ENCODE measurements around the gene COG3. TPM values are rescaled to one million over a fixed set of nuclear protein-coding genes. Genes with fewer than 3 reads are reported as not detected.

The COG3 gene
- total and polyA plus RNA-seq, 2 of the 13 experiments (the other 11 are each of a cell fraction or from before 2014, with no cell fraction given) = 37.8 to 47.5 TPM

GRCh38 chr13:45437947-45438346, 26.8 kb upstream of the COG3 start:
- WGBS (ENCODE audit: low lambda C conversion rate) = 84% methylated on average over 4 of the region's 4 CpGs
- no peak for ATAC-seq
- intact Hi-C loops (cut with micrococcal nuclease; ENCODE audit: unreplicated experiment) = no loop called here
- BruUV-seq (replicated peaks) = no TSS peak
- Histone ChIP-seq H3K9ac (ENCODE audit: insufficient read depth, low read depth, low read length) (no peak overlapping the region), H3K9me3 (ENCODE audit: low read length) (no peaks in the 10 kb centered on the region), H3K27ac (ENCODE audit: extremely low read length, insufficient read depth, low read length) (no peak overlapping the region), H3K27me3 (ENCODE audit: control insufficient read depth in 1 of 2, insufficient read depth in 2 of 2, low read length in 2 of 2) (no peaks in the 10 kb centered on the region), H3K36me3 (replicated peaks in 1 of 2; ENCODE audit: control insufficient read depth in 1 of 2, insufficient read depth in 2 of 2, low read length in 2 of 2) (no peaks in the 10 kb centered on the region), H3K4me1 (ENCODE audit: insufficient read depth, low read length) (peaks cover 94% of the 10 kb centered on the region), H3K4me3 (replicated peaks in 1 of 3; ENCODE audit: insufficient read depth in 1 of 3, low read depth in 2 of 3, low read length in 3 of 3) (no peak overlapping the region), H4K20me1 (ENCODE audit: insufficient read depth, low read length) (no peaks in the 10 kb centered on the region), H3K79me2 (ENCODE audit: insufficient read depth, low read length) (no peaks in the 10 kb centered on the region), H2AFZ (ENCODE audit: low read length) (no peak overlapping the region), H3K4me2 (ENCODE audit: low read depth, low read length) (no peak overlapping the region)
- in situ Hi-C loops (cut with HindIII; ENCODE audit: extremely low pct_ligation_motif_present, low pct_unique_long_range_greater_than_20kb) = no loop called here
- TF ChIP-seq NBN (conservative IDR thresholded peaks at IDR 0.05) = no peak
- no peak for TF ChIP-seq SP1 (IDR thresholded peaks at IDR 0.05)
- no peak for TF ChIP-seq SP1 (CRISPR knock-in tag; IDR thresholded peaks at IDR 0.05)
- TF ChIP-seq MTA1 (CRISPR knock-in tag; IDR thresholded peaks at IDR 0.05; ENCODE audit: borderline replicate concordance) = no peak
- TF ChIP-seq THAP8 (CRISPR knock-in tag; IDR thresholded peaks at IDR 0.05; ENCODE audit: borderline replicate concordance) = no peak
- TF ChIP-seq ZNF770 (CRISPR knock-in tag; IDR thresholded peaks at IDR 0.05) = no peak
- no peak for TF ChIP-seq RARA (CRISPR knock-in tag; IDR thresholded peaks at IDR 0.05)
- TF ChIP-seq SNAPC2 (CRISPR knock-in tag; IDR thresholded peaks at IDR 0.05) = no peak
- TF ChIP-seq ZBTB3 (CRISPR knock-in tag; IDR thresholded peaks at IDR 0.05; ENCODE audit: borderline replicate concordance, low read depth) = no peak
- no peak for TF ChIP-seq FOSL1 (CRISPR knock-in tag; IDR thresholded peaks at IDR 0.05; ENCODE audit: borderline replicate concordance)
- no peak for TF ChIP-seq ZNF574 (CRISPR knock-in tag; IDR thresholded peaks at IDR 0.05)
- no peak for TF ChIP-seq ZNF34 (CRISPR knock-in tag; IDR thresholded peaks at IDR 0.05; ENCODE audit: borderline replicate concordance)
- TF ChIP-seq ETV6 (CRISPR knock-in tag; conservative IDR thresholded peaks at IDR 0.05) = no peak
- TF ChIP-seq ZNF263 (CRISPR knock-in tag; IDR thresholded peaks at IDR 0.05) = no peak
- TF ChIP-seq ZBTB1 (CRISPR knock-in tag; IDR thresholded peaks at IDR 0.05; ENCODE audit: borderline replicate concordance) = no peak
- TF ChIP-seq SSRP1 (CRISPR knock-in tag; IDR thresholded peaks at IDR 0.05) = no peak
- TF ChIP-seq KDM5B (CRISPR knock-in tag; IDR thresholded peaks at IDR 0.05; ENCODE audit: borderline replicate concordance) = no peak
- no peak for TF ChIP-seq FOXC1 (CRISPR knock-in tag; IDR thresholded peaks at IDR 0.05; ENCODE audit: borderline replicate concordance)
- no peak for TF ChIP-seq ZFP36L1 (CRISPR knock-in tag; IDR thresholded peaks at IDR 0.05)
- no peak for TF ChIP-seq MAFG (CRISPR knock-in tag; IDR thresholded peaks at IDR 0.05)
- no peak for TF ChIP-seq ARNT (IDR thresholded peaks at IDR 0.05)
- CTCF ChIA-PET (ENCODE audit: low intra/inter-chr PET ratio, low total read pairs) = no interaction called here
- no peak for FAIRE-seq
- POLR2A ChIA-PET = interaction anchor here (0.8 to 1.4 kb wide), 2 partner anchors 9 to 20 kb away, joined by 4 to 5 read pairs; partner anchors contain the start of gene SLC25A30
- DNase-seq (ENCODE audit: low spot score) = no peak
